ENCODE results near the gene ARL2.

- TF ChIP-seq CTCF (conservative IDR thresholded peaks at IDR 0.05; ENCODE audit: low read depth, low read length) (no peak), EZH2 (IDR thresholded peaks at IDR 0.05; ENCODE audit: low read length, unreplicated experiment) (no peak)
Observed at GRCh38 chr11:64987998-64988854, 25.7 kb upstream of the ARL2 start.

All from PC-3 (cell line).